IPS-NIHi7 (cell line): ENCODE data around the gene ZER1.
"Not testable (repeated sequence)": the region's sequence is repeated elsewhere in the genome, so short reads cannot be mapped to it uniquely, and the experiment has no call there.

ENCODE experiments used
- DNase-seq: peaks from one replicate; pipeline ENCODE4 v3.0.0; 2012; ENCODE audit warnings: mixed read lengths; ENCODE audit errors: extremely low spot score

Gene ZER1

DNA sequence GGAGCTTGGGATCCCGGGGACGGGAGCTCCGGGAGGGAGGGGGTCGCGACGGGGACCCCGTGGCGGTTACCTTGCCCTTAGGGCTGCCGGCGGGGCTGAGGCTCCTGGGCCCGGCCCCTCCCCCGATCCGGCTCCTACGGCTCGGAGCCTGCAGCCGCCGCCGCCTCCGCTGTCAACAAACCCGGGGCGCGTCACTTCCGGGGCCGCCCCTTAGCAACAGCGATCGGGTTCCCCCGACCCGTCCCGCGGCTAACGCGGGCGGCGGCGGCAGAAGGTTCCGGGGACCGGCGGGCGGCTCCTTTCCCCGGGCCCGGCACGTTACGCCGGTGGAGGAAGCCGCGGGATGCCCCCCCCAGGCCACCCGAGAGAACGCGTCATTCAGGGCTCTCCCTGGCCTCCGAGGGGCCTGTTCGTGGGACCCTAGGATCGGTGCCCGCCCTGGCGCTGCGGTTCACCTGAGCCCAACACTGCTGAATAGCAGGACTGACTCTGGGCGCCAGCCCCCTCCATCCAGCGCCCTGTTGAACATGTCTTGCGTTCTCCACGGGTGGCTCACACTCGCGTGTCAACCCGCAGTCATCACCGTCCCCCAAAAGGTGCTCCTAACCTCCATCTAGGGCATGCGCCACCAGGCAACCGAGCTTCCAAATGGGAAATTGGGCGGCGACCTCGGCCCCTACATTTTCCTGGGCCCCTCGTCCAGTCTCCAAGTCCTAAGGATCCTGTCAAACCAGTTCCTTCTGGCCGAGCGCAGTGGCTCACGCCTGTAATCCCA is at the start of gene ZER1:
Gene ZER1 (minus strand): TSS at position 183 of the 775 bp plus-strand sequence. CDS start 16,362 bp downstream, outside the sequence.
- DNase-seq = peak; percentile 99

DNA sequence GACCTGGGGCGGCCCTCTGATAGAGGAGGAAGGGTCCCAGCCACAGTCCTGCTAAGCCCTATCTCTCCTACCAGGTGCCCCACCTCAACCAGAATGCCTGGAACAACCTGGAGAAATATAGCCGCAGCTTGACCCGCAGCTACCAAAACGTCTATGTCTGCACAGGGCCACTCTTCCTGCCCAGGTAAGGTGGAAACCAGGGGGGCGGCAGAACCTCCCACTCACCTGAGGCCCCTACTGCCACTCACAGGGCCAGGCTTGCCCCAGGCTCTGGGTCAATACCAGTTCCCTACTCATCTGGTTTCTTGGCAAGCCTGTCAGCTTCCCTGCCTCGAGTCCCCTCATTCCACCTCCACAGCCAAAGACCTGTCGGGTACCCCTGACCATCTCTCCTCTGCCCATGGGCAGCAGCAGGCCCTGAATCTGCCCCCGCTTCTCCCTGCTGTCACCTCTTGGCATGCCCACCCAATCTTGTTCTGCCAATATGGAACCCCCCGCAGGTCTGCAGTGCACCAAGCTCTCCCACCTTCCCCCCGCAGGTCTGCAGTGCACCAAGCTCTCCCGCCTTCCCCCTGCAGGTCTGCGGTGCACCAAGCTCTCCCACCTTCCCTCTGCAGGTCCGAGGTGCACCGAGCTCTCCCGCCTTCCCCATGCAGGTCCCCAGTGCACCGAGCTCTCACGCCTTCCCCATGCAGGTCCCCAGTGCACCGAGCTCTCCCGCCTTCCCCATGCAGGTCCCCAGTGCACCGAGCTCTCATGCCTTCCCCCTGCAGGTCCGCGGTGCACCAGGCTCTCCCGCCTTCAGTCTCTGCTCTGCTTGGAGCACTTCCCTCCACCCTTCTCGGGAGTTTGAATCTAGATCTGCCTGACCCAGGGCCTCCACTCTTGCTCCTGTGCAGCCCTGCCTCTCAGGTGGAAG is 49.2 kb upstream of the ZER1 start:
- no peak for DNase-seq

DNA sequence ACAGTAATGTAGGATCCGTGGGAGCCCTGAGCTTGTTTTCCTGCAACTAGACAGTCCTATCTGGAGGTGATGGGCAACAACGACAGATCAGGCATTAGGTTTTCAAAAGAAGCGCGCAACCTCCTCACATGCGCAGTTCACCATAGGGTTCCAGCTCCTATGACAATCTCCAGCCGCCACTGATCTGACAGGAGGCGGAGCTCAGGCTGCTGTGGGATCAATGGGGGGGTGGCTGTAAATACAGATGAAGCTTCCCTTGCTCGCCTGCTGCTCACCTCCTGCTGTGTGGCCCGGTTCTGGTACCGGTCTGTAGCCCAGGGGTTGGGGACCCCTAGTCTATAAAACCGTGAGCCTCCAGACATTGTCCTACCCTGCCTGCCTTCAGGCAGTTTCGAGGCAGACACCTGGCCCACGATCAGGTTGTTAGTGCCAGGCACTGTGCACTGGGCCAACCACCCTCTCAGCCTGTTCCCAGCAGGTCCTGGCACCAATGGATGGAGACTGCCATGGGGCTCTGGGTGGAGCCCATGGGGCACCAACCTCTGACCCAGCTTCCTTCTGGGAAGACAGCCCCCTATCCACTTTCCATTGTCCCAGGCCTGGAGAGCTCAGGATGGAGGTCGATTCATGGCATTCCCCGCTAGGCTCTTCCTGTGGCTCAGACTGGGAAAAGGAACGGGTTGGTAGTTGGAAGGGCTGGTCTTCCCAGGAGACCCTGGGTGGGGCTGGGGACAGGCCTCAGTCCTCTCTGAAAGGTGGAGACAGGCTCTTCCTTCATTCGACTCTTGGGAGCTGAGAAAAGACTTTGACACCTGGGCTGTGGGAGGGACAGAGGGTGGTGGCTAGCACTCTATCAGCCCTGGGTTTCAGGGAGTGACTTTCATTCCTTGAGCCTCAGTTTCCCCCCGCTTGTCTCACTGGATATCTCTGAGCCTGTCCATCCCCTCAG is 48.3 kb upstream of the ZER1 start:
- DNase-seq = no peak

DNA sequence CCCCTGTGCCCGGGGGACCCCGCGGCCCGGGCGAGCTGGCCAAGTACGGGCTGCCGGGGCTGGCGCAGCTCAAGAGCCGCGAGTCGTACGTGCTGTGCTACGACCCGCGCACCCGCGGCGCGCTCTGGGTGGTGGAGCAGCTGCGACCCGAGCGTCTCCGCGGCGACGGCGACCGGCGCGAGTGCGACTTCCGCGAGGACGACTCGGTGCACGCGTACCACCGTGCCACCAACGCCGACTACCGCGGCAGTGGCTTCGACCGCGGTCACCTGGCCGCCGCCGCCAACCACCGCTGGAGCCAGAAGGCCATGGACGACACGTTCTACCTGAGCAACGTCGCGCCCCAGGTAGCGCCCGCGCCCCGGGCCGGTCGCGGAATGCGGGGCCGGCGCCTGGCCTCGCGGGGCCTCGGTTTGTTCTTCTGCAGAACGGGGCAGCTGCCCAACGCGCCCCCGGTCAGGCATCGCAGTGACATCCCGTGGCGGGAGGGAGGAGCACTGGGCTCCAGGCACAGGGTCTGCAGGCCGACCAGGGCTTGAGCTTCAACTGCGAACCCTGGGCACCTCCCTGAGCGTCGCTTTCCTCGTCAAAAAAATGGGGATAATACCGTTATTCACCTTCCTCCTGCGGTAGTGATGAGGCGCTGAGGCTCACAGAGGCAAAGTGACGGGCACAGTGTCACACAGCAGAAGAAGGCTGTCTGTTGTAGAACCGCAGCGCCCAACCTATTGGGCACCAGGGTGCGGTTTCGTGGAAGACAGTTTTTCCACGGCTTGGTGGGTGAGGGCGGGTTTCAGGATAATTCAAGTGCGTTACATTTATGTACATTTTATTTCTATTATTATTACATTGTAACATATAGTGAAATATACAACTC is 47.4 kb upstream of the ZER1 start:
- peak; percentile 61 for DNase-seq

DNA sequence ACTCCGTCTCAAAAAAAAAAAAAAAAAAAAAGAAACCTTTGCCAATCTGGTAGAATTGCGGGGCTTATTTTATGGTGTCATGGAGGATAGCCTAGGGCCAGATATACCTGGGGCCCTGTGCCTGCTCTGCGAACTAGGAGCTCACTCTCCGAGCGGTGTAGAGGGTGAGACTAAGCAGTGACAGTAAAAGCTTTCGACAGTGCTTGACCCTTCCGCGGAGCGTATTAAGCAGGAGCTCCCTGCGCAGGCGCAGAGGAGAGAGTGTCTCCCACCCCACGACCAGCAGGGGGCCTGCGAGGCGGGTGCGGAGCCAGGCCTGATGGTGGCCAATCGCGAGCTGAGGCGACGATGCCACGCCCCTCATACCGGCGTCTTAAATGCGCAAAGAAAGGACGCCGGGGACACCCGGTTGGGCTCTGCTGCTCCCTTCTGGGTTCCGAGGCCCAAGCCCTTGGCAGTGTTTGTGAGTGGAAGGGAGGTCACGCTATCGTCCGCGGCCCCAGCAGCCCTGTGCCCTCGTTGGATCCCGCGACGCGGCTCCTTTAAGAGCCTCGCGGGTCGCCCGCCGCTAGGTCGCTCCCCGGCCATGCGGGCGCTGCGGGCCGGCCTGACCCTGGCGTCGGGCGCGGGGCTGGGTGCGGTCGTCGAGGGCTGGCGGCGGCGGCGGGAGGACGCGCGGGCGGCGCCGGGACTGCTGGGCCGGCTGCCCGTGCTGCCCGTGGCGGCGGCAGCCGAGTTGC is 46.5 kb upstream of the ZER1 start, which contains the start of gene ENDOG:
Gene ENDOG (plus strand): TSS at position 402 of the 740 bp plus-strand sequence. CDS start 185 bp downstream, at position 587.
- DNase-seq = peak; percentile 100

DNA sequence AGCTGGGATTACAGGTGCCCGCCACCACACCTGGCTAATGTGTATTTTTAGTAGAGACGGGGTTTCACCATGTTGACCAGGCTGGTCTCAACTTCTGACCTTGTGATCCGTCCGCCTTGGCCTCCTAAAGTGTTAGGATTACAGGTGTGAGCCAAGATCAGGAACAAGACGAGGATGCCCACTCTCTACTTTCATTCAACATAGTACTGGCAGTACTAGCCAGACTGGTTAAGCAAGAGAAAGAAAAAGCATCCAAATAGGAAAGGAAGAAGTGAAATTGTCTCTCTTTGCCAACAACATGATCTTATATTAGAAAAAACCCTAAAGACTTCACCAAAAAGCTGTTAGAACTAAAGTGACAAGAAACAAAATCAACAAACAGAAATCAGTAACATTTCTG is 39.1 kb upstream of the ZER1 start:
- no peak for DNase-seq

DNA sequence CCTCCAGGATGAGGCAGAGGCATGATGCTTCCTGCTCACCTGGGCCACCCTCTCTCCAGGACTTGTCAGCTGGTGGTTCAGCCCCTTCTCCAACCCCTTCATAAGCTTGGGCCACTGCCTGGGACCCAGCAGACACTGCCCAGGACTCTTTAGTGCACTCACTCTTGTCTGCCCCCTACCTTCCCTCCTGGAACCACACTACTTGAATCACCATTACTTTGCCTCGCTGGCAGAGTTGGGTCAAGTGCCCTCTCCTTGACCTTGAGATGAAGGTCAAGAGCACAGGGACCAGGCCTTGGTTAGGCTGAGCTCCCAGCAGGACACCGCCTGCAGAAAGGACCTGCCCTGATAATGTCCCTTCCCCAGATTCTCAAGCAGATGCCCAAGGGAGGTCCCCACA is 38.1 kb upstream of the ZER1 start:
- DNase-seq = no peak

DNA sequence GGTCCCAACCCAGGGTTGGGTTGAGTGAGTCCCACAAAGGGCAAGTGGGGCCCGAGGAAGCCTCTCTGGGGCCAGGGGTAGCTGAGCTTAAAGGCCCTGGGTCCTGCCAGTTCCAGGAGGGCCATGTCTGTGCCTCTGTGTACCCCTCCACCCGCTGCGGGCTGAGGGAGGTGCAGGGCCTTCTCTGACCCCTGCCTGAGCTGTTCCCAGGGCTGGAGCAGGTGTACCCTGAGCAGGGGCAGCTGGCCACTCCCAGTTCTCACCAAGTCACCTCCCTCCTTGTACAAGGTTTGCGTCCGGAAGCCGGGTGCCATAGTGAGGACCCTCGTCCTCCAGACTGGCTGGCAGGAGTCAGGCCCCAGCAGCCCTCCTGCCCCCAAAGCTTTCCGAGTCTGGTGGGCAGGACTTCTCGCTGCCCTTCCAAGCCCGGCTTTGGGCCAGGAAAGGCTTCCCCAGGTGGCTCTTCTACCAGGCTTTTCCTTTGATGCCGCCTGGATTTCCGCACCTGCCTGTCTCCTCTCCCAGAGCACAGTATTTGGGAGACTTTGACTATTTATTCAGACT is 37.4 kb upstream of the ZER1 start:
- DNase-seq = no peak

DNA sequence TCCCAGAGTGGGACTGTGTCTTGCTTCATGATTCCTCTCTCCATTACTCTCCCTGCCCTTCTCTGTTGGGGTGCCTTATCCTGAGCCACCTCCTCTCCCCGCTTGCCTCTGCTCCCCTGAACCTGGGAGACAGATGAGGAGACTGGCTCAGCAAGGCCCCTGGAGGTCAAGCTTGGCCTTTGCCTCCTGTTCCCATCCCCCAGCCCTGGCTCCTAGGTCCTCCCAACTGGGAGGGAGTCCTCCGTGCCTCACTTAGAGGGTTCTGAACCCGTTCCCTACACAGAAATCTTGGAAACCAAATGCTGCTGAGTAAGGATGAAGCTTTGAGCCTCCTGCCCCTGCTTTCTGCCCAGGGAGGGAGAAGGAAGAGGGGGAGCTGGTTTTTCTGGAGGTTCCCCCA is 36.8 kb upstream of the ZER1 start:
- no peak for DNase-seq

DNA sequence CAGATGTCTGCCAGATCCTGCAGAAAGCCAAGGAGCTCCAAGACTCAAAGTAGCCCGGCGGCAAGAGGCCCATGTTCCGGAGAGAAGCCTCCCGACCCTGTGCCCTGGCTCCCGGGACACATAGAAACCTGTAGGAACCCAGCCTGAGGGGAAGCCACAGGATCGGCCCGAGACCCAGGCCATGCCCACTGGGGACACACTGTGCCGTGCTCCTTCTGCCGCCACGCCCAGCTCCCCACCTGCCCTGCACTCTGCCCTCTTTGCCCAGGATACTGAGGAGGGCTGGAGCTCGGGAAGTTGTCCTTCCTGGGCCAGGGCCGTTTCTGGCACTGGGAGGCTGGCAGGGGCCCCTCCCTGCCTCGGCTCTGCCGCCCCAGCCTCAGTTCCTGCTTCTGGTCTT is 36.1 kb upstream of the ZER1 start:
- DNase-seq = no peak

DNA sequence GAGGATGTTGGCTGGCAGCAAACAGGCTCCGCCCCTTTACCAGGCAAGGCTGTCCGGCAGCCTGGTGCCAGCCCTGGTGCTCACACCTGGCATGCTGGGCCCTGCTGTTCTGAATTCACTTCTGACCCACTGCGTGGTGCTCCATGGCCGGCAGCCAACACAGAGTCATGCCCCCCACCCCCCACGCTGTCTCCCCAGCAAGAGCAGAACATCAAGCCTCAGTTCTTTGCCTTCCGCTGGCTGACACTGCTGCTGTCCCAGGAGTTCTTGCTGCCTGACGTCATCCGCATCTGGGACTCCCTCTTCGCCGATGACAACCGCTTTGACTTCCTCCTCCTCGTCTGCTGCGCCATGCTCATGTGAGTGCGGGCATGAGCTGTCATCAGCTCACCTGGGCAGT is 33.9 kb upstream of the ZER1 start:
- no peak for DNase-seq

DNA sequence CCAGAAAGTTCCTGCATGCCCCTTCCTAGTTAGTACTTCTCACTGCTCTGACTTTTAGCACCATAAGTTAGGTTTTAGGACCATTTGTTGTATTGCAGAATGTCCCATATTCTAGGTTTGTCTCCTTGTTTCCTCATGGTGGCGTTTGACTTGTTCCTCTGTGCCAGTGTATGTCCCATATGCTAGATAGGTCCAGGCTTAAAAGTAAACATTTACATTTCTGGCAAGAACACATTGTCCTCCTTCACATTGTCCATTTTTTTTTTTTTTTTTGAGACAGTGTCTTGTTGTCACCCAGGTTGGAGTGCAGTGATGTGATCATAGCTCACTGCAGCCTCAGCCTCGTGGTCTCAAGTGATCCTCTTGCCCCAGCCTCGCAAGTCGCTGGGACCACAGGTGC is 30.8 kb upstream of the ZER1 start:
- no peak for DNase-seq

DNA sequence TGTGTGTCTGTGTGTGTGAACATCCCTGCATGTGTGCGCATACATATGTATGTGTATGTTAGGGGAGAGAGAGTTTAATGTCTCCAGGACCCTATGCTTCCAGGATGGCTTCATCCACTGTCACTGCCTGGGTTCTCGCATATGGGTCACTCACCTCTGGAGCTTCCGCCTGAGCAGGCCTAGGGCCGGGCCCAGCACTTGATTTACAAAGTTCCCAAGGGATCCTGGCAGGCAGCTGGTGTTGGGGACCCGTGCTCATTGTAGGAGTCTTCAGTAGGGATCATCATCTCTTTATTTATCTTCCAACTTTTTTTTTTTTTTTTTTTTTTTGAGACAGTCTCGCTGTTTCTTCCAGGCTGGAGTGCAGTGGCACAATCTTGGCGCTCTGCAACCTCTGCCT is 28.3 kb upstream of the ZER1 start:
- DNase-seq = no peak

DNA sequence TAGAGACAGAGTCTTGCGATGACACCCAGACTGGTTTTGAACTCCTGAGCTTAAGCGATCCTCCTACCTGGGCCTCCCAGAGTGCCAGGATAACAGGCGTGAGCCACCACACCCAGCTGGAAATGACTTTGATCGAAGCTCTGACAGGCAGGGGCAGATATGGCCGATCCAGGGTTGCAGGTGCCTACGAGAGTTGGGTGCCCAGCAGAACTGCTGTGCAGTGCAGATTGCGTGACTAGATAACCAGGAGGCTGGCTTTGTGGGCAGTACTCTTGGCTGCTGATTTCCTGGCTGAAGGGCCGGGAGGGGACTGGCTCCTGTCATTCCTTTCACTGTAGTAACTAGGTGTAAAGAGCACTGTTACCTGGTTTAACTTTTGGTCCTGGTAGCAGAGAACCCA is 27.2 kb upstream of the ZER1 start:
- DNase-seq = no peak

DNA sequence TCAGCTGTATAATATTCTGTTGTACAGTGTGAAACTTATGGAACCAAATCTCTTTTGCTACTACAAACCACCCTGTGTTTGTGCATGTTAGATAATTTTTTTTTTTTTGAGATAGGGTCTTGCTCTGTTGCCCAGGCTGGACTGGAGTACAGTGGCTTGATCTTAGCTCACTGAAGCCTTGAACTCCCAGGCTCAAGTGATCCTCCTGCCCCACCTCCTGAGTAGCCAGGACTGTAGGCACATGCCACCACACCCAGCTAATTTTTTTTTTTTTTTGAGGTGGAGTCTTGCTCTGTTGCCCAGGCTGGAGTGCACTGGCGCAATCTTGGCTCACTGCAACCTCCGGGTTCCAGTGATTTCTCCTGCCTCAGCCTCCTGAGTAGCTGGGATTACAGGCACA is 23.2 kb upstream of the ZER1 start:
- DNase-seq = not testable (repeated sequence)

DNA sequence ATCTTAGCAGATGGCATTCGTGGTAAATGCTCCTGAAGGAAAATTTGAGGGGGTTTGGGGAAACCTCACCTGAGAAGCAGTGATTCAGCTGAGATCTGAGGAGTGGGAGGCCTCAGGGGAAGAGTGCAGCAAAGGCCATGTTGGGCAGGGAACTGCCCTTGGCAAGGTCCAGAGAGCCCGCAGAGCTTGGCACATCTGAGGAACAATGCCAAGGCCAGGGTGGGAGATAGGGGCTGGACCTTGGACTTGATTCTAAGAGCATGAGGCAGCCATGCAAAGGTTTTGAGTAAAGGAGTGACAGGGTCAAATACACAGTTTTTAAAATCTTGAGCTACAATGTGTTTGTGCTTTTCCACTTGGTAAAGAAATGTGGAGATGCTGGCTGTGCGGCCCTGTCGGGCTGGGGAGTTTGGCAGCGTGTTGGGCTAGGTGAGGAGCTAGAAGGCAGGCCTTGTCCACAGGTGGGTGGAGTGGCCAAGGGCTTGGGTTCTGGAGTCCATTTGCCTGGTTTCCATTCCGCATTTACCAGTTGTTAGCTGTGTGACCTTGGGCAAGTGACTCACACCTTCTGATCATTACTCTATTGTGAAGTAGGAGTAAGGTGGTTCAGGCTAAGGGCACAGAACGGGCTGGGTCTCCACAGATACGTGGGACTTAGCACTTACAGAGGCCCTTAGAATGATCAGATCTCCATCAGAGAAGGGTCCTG is 21.4 kb upstream of the ZER1 start:
- no peak for DNase-seq

DNA sequence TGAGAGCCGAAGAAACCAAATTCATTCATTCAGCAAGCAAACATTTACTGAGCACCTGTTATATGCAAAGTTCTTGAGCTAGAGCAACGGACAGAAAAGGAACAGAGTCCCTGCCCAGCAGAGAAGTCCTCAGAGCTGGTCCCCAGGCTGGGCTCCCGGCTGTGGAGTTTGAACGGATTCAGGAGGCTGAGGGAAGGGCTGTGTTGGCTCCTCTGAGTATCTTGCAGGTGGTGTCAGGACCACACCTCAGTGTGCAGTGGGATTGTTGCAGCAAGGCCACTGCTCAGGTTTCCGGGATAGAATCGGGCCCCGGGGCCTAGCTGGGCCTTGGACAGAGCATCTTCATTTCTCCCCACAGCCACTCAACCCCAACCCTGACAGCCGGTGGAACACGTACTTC is 20.4 kb upstream of the ZER1 start:
- no peak for DNase-seq

DNA sequence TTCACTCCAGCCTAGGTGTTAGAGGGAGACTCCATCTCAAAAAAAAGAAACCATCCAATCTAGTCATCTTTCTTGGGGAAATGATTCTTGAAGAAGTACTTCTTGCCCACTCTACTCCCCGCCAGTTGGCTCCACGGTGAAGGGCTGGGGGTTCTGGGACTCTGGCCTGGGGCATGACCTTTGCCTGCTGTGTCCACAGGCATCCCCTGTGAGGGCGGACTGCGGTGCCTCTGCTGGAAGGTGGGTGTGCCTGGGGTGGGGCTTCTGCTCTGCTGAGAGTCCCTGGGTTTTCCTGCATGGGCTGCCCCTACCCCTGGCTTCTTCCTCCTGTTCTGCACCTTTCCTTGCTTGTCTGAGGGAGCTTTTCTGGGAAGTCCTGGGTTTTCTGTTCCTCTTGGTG is 18.8 kb upstream of the ZER1 start:
- DNase-seq = no peak

DNA sequence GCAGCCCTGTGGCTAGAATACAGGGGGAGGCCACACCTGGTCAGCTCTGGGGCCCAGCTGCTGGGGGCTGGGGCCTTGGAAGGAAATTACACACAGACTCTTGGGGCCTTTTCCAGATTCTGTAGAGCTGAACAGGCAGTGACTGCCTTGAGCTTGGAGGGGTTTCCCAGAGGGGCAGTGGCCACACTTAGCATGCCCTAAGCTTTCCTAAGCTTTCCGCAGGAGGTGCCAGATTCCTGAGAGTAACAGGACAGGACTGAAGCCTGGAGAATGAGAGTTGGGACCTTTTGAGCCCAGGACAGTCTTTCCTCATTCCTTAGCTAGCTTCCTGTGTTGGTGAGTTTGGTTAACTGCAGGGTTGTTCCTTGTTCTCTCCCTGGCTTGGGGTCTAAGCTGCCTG is 16.7 kb upstream of the ZER1 start:
- no peak for DNase-seq
